Activated CD4-positive, CD25-positive, alpha-beta regulatory T cell (primary cell): ENCODE measurements around the gene AP1S1.
"Not testable (repeated sequence)": the region's sequence is repeated elsewhere in the genome, so short reads cannot be mapped to it uniquely, and the experiment has no call there.

Experiments used
- DNase-seq, 4 experiments: peaks; one replicate each; lab custom pipeline; 2025; lab: John Stamatoyannopoulos, UW

AP1S1 gene

DNA sequence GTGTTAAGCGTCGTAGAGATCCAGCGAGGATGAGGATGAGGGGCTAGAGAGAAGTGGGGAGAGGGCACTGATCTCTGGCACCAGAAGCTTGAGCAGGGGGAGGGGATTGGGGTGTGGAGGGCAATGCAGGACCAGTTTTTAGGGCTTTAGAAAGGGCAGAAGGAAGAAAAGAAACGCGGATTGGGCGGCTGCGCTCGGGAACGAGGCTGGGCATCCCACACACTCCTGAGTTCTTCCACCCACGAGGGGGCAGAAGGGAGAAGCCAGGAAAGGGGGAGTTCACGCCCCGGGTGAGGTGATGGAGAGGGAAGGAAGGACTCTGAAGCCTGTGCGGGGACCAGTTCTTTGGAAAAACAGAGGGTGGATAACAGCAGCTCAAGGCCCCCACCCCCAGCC lies 17.2 kb downstream of the AP1S1 start:
- no peak for DNase-seq

DNA sequence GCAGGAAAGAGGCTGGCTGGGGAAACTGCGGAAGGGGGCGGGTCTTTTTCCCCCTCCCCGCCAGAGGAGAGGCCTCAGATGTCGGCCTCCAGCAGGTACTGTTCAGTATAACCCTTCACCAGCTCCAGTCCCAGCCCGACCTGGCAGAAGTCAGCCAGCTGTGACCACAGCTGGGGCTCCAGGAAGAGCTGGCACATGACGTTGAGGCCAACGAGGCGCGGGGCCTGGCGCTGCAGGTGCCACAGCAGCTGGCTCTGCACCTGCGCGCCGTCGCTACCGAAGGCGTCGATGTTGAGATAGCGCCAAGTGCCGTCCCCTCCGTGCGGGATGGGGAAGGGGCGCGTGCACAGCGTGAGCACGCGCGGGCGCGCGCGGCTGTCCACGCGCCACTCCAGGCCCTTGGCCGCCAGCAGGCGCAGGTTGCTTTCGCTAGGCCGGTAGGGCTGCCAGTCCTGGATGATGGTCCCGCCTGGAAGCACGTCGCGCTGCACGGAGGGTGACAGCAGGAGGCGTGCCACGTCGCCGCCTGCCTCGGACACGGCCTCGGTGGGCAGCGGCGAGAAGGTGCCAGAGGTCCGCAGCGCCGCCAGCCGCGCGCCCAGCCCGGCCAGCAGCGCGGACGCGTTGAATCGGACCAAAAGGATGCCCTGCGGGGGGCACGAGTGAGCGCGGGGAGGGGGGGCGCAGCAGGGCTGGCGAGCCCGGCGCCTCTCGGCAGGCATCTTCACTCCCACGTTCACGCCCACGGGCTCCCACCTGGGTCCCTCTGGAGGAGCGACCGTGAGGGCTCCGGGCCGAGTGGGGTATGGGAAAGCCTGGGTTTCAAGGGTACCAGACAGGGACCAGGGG lies 18.0 kb downstream of the AP1S1 start:
- DNase-seq: no peak

DNA sequence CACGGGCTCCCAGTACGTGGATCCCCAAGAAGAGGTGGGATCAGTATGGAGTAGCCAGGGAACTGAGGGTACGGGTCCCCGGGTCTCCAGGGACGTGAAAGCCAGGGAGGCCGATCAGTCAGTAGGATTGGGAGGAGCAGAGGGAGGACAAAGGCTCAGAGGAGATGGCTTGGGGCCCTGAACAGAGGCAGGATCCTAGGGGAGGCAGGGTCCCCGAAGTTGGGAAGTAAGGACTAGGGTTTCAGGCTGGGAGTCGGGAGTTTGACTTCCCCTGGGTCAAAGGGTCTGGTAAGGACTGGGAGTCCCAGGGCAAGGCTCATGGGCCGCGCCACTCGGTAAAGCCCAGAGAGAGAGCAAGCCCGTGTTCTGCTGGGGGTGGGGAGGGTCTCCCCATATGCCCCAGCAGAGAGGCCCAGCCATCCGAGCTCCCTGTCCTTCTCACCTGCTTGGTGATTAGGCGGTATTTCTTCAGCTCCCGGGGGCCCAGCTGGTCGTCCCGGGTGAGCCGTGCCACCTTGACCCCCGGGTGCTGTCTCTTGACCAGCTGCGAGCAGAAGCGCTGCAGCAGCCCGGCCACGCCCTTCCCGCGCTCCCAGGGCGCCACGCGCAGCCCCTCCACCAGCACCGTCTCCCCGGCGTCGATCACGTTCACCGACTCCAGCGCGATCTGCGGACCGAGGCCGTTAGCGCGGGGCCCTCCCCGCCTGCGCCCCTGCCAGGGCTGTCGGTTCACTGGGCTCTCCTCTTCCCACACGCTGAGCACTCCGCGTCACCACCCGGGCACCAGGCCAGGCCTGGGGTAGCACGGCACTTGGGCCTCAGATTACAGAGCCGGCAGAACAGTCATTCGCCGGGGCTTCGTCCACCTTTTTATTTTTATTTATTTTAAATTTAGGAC lies 18.8 kb downstream of the AP1S1 start:
- DNase-seq: no peak

DNA sequence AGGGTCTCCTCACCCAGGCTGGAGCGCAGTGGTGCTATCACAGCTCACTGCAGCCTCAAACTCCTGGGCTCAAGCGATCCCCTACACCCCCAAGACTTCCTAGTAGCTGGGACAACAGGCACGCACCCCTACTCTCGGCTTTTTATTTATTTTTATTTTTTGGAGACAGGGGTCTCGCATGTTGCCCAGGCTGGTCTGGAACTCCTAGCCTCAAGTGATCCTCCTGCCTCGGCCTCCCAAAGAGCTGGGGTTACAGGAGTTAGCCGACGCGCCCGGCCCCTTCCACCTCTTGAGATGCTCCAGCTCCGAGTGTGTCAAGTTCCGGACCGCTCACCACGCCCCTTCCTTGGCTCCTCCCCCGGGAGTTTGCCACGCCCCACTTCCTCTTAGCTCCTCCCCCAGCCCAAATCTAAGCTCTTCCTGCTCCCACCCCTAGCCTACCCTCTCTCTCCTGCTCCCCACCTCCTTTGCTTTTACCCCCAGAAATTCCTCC lies 19.5 kb downstream of the AP1S1 start:
- DNase-seq: peak; percentile 19 to 24 (median 21)

DNA sequence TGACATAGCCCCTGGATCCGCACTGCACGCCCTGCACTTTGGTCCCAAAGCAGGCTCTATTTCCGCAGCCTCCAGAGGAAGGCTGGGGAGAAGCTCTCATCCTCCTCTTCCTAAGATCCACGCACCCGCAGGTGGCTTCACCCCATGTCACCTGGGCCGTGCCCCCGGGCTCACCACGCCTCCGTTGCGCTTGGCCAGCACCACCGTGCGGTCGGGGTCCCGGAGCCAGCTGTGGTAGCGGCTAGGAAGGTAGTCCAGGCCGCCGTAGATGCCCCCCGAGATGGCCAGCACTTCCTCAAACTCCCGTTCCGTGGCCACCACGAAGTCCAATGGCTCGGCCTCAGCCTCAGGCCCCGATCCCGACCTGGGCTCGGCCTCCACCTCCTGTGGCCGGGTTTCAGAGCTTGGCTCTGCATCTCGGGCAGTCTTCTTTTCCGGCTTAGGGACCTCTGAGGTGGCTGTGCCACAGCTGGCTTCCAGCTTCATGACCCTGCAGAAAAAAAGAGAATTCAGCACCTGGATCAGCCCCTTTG lies 20.1 kb downstream of the AP1S1 start:
- DNase-seq: no peak

DNA sequence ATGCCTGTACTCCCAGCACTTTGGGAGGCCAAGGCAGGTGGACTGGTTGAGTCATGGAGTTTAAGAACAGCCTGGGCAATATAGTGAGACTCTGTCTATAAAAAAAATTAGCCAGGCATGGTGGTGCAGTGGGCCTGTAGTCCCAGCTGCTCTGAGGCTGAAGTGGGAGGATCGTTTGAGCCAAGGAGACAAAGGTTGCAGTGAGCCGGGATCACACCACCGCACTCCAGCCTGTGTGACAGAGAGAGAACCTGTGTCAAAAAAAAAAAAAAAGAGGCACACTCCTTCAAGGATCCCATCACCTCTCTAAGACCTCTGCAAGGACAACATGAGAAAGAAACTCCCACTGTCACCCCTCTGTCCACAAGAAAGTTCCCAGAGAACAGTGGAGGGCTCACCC lies 21.4 kb downstream of the AP1S1 start:
- no peak for DNase-seq

DNA sequence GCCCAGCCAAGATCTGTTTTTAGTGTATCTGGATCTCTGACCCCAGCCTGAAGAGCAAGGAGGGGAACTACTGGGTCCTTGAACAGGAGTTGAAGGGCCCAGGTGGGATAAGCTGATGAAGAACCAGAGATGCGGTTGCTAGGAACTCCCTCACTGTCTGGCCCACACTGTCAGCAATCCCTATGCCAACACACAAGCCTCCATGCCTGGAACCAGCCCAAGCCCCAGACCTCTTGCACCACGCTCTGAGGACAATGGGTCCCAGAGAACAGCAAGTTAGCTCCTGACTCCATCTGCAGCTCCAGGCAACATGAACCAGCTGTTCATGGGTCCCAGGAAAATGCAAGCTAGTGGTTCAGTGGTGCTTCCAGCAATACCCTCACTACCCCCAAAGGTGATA lies 23.4 kb downstream of the AP1S1 start:
- DNase-seq: no peak

DNA sequence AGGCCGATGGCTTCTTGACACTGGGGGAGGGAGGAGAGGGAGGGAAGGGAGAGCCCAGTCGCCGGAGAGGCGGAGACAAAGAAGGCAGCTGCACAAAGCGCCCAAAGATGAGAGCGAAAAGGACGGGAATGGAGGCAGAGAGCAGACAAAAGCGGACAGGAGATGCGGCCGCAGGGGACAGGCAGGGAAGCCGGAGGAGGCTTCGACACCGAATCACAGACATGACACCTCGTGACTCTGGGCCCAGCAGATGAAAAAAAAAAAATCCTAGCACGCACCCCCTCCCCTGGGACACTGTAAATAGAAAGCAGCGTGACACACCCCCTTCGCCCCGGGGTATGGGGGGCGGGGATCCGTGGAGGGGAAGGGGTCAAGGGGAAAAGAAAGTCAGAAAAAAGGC lies 24.8 kb downstream of the AP1S1 start:
- DNase-seq: no peak

DNA sequence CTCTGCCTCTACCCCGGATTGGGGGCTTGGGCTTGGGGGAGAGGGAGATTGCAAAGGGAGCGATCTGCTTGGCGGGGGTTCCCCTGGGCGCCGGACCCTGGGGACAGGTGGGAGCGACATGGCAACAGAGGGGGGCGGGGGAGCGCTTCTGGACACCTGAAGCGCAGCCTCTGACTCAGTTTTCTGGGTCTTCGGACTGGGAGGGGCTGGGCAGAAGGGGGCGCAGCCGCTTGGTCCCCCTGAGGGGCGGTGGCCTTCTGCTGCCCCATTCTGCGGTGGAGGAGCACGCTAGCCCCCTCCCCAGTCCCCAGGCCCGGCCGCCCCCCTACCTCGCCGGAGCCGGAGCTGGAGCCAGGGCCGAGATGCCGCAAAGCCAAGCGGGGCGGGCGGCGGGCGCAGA lies 25.4 kb downstream of the AP1S1 start:
- DNase-seq: no peak

DNA sequence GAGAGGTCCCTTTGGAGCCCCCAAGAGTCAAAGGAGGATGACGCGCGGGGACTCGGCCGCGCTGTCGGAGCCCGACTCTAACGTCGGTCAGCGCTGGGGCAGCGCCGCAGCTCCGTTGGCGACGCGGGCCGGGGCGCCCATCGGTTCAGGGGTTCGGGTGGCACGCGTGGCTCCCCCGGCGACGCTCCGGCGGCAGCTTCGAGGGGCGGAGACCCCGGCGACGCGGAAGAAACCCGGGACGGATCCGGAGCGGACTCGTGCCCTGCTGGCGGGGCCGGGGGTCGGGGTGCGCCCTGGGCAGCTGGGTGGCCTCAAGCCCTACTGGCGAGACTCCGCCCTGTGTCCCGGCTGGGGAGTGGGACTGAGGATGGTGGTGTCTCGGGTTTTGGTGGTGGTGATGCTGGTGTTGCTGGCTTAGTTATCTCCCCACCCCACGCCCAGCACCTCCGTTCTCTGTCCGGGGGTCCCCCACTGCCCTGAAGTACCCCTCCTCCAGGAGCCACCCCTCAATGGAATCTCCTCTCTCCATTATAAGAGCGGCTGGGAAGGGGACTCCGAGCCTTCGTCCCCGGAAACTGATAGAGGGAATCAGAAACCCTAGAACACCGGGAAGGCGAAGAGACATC lies 26.0 kb downstream of the AP1S1 start, which contains the start of gene NAT16:
Gene NAT16 (minus strand): TSS at position 164 of the 626 bp plus-strand sequence. CDS start 5,486 bp downstream, outside the sequence.
- DNase-seq: no peak

DNA sequence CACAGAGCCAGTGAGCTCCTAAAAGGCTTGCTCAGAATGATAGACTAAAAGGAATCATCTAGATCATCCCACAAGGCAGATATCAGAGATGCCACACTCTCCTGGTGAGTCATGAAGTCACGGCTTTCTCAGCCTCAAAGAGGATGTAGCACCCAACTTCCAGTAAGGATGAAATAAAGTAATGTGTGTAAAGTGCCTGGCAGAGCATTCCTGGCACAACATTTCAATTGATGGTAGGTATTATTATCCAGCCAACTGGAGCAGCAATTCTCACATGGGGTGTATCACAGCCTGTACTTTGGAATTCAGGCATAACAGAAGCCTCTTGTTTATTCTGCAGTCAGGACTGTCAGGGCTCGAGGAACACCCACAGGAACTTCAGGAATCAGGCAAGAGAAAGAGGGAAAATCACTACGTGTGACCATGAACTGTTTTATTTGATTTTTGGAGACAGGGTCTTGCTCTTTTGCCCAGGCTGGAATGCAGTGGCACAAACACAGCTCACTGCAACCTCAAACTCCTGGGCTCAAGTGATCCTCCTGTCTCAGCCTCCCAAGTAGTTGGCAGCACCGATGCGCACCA lies 31.1 kb downstream of the AP1S1 start:
- no peak for DNase-seq

DNA sequence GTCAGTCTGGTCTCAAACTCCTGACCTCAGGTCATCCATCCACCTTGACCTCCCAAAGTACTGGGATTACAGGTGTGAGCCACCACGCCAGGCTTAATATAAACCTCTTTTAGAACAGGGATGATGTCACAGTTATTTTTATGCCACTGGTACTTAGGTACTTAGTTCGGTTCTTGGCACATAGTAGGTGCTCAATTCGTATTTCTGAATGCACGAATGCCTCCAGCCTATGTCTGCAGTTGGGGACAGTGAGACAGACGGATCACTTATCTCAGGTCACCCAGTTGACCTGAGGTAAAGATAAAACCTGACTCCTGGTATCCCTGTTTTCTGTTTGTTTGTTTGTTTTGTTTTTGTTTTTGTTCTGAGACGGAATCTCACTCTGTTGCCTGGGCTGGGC lies 31.9 kb downstream of the AP1S1 start:
- no peak for DNase-seq

DNA sequence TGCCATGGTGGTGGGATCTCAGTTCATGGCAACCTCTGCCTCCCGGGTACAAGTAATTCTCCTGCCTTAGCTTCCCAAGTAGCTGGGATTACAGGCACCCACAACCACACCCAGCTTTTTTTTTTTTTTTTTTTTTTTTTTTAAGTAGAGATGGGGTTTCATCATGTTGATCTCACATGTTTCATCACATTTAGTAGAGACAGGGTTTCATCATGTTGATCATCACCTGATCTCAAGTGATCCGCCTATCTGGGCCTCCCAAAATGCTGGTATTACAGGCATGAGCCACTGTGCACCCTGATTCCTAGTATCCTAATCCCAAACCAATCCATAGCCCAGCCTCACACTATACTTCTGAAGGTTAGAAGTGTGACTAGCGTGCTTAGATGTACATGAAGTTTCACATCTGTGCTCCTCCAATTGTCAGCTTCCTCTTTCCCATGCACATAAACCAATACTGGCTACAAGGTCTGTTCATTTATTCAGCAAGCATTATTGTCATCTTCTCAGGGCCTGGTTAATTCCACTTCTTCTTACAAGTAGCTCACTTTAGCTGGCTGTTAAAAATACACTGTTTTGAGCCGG lies 32.7 kb downstream of the AP1S1 start:
- no peak for DNase-seq

DNA sequence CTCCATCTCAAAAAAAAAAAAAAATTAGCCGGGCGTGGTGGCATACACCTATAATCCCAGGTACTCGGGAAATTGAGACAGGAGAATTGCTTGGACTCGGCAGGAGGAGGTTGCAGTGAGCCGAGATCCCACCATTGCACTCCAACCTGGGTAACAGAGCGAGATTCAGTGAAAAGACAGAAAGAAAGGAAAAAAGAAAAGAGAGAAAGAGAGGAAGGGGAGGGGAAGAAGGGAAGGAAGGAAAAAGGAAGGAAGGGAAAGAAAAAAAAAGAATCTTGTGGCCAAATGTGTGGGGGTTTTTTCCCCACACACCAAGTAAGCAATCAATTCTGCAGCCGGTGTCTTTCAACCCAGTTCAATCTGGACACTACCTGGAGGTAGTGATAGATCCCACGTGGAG lies 34.8 kb downstream of the AP1S1 start:
- DNase-seq: no peak

DNA sequence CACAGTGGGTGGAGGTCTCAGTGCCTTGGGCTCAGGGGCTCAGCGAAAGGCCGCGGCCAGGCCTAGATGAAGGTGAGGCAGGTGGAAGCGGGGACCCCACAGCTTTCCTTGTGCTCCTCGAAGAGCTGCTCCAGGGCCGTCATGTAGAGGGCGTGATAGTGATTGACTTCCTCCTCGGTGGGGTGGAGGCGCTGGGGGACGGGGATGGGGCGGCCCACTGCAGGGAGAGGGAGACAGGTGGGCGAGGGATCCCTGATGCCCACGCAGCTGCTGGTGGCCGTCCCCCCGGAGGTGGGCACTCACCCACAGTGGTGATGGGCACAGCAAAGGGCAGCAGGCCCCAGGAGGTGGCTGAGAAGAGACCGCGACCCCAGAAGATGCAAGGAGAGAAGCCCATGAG lies 41.6 kb downstream of the AP1S1 start:
- DNase-seq: no peak

DNA sequence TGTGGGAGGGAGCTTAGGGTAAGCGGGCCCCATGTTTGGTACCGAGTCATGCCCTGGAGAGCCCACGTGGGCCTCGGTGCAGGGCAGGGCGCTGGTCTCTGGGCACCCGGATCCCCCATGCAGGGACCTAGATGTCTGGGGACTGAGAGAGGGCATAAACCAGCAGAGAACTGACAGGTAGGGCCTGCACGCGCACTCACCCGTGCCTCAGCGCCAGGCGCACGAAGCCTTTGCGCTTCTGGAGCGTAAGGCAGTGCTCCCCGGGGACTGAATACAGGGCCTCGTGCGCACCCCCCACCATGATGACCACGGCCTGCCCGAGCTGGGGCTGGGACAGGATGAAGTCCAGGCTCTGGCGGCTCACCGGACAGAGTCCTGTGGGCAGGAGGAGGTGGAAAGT lies 43.7 kb downstream of the AP1S1 start:
- no peak for DNase-seq

DNA sequence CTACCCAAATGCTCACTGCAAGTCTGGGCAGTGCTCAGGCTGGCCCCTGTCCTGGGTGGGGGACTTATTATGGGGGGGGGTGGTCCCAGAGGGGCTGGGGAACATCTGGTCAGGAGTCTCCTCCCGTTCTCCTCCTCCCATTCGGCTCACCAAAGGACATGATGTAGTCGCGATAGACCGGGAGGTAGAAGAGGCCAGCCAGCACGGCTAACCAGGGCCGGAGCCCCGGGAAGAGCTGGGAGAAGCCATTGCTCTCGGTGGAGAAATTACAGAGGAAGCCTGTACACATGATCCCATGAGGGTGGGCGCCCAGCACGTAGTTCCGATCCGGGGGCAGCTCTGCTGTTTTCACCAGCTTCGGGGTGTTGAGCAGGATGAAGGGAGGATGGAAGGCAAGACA lies 44.2 kb downstream of the AP1S1 start:
- DNase-seq: no peak

DNA sequence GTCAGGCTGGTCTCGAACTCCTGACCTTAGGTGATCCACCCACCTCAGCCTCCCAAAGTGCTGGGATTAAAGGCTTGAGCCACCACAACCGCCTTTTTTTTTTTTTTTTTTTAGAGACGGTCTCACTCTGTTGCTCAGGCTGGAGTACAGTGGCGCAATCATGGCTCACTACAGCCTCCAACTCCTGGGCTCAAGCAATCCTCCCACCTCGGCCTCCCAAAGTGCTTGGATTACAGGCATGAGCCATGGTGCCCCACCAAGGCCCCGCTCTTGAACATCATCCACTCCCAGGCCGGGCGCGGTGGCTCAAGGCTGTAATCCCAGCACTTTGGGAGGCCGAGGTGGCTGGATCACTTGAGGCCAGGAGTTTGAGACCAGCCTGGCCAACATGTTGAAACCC lies 45.2 kb downstream of the AP1S1 start:
- not testable (repeated sequence) for DNase-seq

DNA sequence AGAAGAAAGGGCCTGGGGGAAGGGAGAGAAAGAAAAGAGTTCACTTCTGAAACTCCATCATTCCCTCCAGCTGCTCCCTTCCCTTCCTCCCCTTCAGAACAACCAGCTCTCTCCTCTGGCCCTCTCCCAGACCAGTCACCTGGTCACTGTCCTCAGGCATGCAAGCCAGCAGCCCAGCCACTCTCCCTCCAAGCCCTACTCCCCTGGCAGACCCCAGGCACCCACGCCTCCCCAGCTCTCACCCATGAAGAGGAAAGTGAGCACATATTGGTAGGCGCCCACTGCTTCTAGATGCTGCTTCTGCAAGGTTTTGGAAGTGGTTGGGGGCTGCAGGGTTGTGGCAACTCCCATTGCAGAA lies 46.2 kb downstream of the AP1S1 start:
- no peak for DNase-seq

DNA sequence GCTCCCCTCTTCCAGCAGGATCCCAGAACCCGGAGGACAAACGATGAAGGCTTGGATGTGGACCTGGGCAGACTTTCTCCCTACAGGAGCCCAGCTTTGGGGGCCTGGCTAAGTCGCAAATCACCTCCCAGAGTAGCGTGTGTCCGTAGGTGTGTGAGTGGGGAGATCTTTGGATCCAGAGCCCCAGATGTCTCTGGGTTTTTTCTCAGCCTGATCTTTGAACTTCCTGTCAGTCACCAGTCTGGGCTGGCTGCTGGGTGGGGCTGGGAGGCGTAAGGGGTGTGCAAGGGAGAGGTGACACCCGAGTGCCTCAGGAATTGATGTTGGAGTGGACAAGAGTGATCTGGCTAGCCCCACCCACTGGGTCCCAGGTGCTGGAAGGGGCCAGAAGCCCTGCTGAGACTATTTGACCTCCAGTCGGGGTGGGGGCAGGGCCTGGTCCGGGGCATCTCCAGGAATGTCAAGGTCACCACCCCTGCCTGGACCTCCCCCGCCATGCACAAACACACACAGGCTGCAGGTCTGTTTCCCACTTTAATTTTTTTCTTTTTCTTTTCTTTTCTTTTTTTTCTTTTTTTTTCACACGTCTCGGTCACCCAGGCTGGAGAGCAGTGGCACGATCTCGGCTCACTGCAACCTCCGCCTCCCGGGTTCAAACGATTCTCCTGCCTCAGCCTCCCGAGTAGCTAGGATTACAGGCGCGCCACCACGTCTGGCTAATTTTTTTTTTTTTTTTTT lies 46.8 kb downstream of the AP1S1 start, which contains the start of gene MOGAT3:
Gene MOGAT3 (minus strand): TSS at position 175 of the 738 bp plus-strand sequence. CDS start 182 bp downstream, outside the sequence.
- DNase-seq: no peak
